SK-N-SH treated with all-trans-retinoic acid at 6 μM for 48 hours (cell line): ENCODE results near the gene MAST4.

Experiments used
- ATAC-seq: fragments of 200-7000 bp; cut with Tn5 transposase; 3 replicates; pipeline ENCODE4 v1.9.1; 2020; ENCODE audit warnings: mild to moderate bottlenecking, moderate library complexity
- ARNTL ChIP-seq: fragments of 450-650 bp; formaldehyde crosslinking; IDR thresholded peaks from 2 replicates; pipeline ENCODE4 v1.5.0; 2020; ENCODE audit warnings: low read depth, mild to moderate bottlenecking, moderate library complexity, borderline replicate concordance
- CSDC2 ChIP-seq: fragments of 250-450 bp; sonication (Bioruptor Pico); IDR thresholded peaks from 2 replicates; pipeline ENCODE4 v1.5.0; 2020; ENCODE audit warnings: mild to moderate bottlenecking, moderate library complexity
- ESRRG ChIP-seq: fragments of 250-450 bp; sonication (Bioruptor Pico); IDR thresholded peaks from 2 replicates; pipeline ENCODE4 v1.6.1; 2021; ENCODE audit warnings: mild to moderate bottlenecking
- GLIS3 ChIP-seq: fragments of 250-450 bp; sonication (Bioruptor Pico); IDR thresholded peaks from 2 replicates; pipeline ENCODE4 v1.5.0; 2020; ENCODE audit warnings: mild to moderate bottlenecking, moderate library complexity
- ISL1 ChIP-seq: fragments of 250-450 bp; sonication (Bioruptor Pico); IDR thresholded peaks from 2 replicates; pipeline ENCODE4 v2.1.2; 2022; ENCODE audit warnings: mild to moderate bottlenecking, moderate library complexity
- POU6F1 ChIP-seq: fragments of 250-450 bp; sonication (Bioruptor Pico); IDR thresholded peaks from 2 replicates; pipeline ENCODE4 v1.8.0; 2021; ENCODE audit warnings: low read depth, mild to moderate bottlenecking, moderate library complexity, borderline replicate concordance
- PPARA ChIP-seq: fragments of 250-450 bp; sonication (Bioruptor Pico); IDR thresholded peaks from 2 replicates; pipeline ENCODE4 v1.5.0; 2020; ENCODE audit warnings: mild to moderate bottlenecking, borderline replicate concordance
- RARB ChIP-seq: fragments of 250-450 bp; sonication (Bioruptor Pico); IDR thresholded peaks from 2 replicates; pipeline ENCODE4 v1.8.0; 2021; ENCODE audit warnings: mild to moderate bottlenecking, moderate library complexity
- SNAI2 ChIP-seq: fragments of 250-450 bp; sonication (Bioruptor Pico); IDR thresholded peaks from 2 replicates; pipeline ENCODE4 v1.5.0; 2020; ENCODE audit warnings: mild to moderate bottlenecking, moderate library complexity
- TCF4 ChIP-seq: fragments of 250-450 bp; sonication (Bioruptor Pico); IDR thresholded peaks from 2 replicates; pipeline ENCODE4 v1.8.0; 2021; ENCODE audit warnings: mild to moderate bottlenecking, moderate library complexity, borderline replicate concordance
- TSHZ2 ChIP-seq: fragments of 250-450 bp; sonication (Bioruptor Pico); IDR thresholded peaks from 2 replicates; pipeline ENCODE4 v1.5.0; 2020; ENCODE audit warnings: mild to moderate bottlenecking, moderate library complexity
- ZC3H10 ChIP-seq: fragments of 250-450 bp; sonication (Bioruptor Pico); IDR thresholded peaks from 2 replicates; pipeline ENCODE4 v1.5.1; 2021; ENCODE audit warnings: mild to moderate bottlenecking, moderate library complexity
- ZFP3 ChIP-seq: fragments of 250-450 bp; sonication (Bioruptor Pico); IDR thresholded peaks from 2 replicates; pipeline ENCODE4 v1.5.0; 2020; ENCODE audit warnings: mild to moderate bottlenecking, moderate library complexity
- ZFP30 ChIP-seq: fragments of 450-650 bp; formaldehyde crosslinking; IDR thresholded peaks from 2 replicates; pipeline ENCODE4 v1.5.0; 2022; ENCODE audit warnings: mild to moderate bottlenecking, moderate library complexity
- ZNF565 ChIP-seq: fragments of 450-650 bp; formaldehyde crosslinking; conservative IDR thresholded peaks from 2 replicates; pipeline ENCODE4 v1.5.0; 2020; ENCODE audit warnings: low read depth, mild to moderate bottlenecking, moderate library complexity
- ZNF70 ChIP-seq: fragments of 450-650 bp; formaldehyde crosslinking; IDR thresholded peaks from 2 replicates; pipeline ENCODE4 v1.5.0; 2020; ENCODE audit warnings: mild to moderate bottlenecking, moderate library complexity
- ZNF8 ChIP-seq: fragments of 450-650 bp; formaldehyde crosslinking; IDR thresholded peaks from 2 replicates; pipeline ENCODE4 v1.5.0; 2020; ENCODE audit warnings: mild to moderate bottlenecking, moderate library complexity
- TF ChIP-seq, protein P1 (sequence below): fragments of 250-450 bp; sonication (Bioruptor Pico); IDR thresholded peaks from 2 replicates; pipeline ENCODE4 v1.8.0; 2020; ENCODE audit warnings: mild to moderate bottlenecking, moderate library complexity, borderline replicate concordance
- TF ChIP-seq, protein P2 (sequence below): fragments of 250-450 bp; sonication (Bioruptor Pico); IDR thresholded peaks from 2 replicates; pipeline ENCODE4 v1.5.1; 2021; ENCODE audit warnings: mild to moderate bottlenecking, moderate library complexity
- TF ChIP-seq, protein P3 (sequence below): fragments of 250-450 bp; sonication (Bioruptor Pico); IDR thresholded peaks from 2 replicates; pipeline ENCODE4 v1.5.1; 2020; ENCODE audit warnings: low read depth, mild to moderate bottlenecking, moderate library complexity

MAST4 gene

DNA sequence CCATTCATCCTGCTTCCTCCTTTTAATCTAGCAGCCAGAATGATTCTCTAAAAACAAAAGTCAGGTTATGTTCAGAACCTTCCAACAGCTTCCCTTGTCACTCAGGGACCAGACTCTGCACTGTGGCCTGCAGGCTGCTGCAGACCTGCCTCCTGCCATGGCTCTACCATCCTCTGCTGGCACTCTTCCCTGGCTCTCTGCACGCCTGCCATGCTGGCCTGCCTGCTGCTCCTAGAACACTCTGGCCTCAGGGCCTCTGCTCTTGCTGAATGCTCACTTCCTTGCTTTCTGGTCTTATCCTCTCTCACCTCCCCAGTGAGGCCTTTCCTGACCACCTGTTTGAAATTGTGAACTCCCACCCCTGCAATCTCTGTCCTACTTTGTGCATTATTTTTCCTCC lies 451.0 kb downstream of the MAST4 start:
- TF ChIP-seq CSDC2 (CRISPR knock-in tag) (0 out of 2 replicates have a peak, but pooled peaks have one; percentile 13), ZNF8 (no peak), GLIS3 (no peak)
- TF ChIP-seq, all 23 proteins: peak for 1
- ATAC-seq = peak; percentile 70; the same call in 1 of the 3 replicates

DNA sequence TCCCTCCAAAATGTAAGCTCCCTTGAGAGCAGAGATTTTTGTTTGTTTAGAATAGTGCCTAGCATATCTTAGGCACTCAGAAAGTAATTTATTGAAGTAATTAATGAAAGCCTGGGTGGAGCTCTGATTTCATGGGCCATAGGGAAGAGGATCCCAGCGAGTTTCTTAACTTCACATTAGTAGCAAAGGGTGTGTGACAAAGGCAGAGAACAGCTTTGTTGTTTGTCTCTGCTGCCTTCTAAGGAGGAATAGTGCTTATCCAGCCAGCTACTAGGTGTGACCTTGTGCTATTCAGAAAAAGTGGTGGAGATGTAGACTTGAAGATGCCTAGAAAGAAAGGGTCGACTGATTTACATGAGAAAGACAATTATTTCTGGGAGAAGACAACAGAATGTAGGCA lies 451.4 kb downstream of the MAST4 start:
- TF ChIP-seq ZC3H10 (CRISPR knock-in tag) = no peak
- TF ChIP-seq, protein P1, sequence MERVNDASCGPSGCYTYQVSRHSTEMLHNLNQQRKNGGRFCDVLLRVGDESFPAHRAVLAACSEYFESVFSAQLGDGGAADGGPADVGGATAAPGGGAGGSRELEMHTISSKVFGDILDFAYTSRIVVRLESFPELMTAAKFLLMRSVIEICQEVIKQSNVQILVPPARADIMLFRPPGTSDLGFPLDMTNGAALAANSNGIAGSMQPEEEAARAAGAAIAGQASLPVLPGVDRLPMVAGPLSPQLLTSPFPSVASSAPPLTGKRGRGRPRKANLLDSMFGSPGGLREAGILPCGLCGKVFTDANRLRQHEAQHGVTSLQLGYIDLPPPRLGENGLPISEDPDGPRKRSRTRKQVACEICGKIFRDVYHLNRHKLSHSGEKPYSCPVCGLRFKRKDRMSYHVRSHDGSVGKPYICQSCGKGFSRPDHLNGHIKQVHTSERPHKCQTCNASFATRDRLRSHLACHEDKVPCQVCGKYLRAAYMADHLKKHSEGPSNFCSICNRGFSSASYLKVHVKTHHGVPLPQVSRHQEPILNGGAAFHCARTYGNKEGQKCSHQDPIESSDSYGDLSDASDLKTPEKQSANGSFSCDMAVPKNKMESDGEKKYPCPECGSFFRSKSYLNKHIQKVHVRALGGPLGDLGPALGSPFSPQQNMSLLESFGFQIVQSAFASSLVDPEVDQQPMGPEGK (CRISPR knock-in tag) = no peak
- TF ChIP-seq, protein P2, sequence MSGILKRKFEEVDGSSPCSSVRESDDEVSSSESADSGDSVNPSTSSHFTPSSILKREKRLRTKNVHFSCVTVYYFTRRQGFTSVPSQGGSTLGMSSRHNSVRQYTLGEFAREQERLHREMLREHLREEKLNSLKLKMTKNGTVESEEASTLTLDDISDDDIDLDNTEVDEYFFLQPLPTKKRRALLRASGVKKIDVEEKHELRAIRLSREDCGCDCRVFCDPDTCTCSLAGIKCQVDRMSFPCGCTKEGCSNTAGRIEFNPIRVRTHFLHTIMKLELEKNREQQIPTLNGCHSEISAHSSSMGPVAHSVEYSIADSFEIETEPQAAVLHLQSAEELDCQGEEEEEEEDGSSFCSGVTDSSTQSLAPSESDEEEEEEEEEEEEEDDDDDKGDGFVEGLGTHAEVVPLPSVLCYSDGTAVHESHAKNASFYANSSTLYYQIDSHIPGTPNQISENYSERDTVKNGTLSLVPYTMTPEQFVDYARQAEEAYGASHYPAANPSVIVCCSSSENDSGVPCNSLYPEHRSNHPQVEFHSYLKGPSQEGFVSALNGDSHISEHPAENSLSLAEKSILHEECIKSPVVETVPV (CRISPR knock-in tag) = no peak
- ATAC-seq = no peak

GRCh38 chr5:67050125-67050524 lies 453.9 kb downstream of the MAST4 start:
- no peak for ATAC-seq
- TF ChIP-seq TSHZ2 (CRISPR knock-in tag) (no peak), ESRRG (CRISPR knock-in tag) (no peak), ZNF565 (CRISPR knock-in tag) (no peak), ISL1 (CRISPR knock-in tag) (no peak), ARNTL (no peak), SNAI2 (CRISPR knock-in tag) (no peak), GLIS3 (no peak), PPARA (no peak), POU6F1 (CRISPR knock-in tag) (no peak), ZNF70 (CRISPR knock-in tag) (no peak), TCF4 (CRISPR knock-in tag) (no peak), CSDC2 (CRISPR knock-in tag) (no peak), ZC3H10 (CRISPR knock-in tag) (no peak), ZFP30 (CRISPR knock-in tag) (no peak), ZFP3 (CRISPR knock-in tag) (no peak), RARB (no peak)
- TF ChIP-seq, protein P3, sequence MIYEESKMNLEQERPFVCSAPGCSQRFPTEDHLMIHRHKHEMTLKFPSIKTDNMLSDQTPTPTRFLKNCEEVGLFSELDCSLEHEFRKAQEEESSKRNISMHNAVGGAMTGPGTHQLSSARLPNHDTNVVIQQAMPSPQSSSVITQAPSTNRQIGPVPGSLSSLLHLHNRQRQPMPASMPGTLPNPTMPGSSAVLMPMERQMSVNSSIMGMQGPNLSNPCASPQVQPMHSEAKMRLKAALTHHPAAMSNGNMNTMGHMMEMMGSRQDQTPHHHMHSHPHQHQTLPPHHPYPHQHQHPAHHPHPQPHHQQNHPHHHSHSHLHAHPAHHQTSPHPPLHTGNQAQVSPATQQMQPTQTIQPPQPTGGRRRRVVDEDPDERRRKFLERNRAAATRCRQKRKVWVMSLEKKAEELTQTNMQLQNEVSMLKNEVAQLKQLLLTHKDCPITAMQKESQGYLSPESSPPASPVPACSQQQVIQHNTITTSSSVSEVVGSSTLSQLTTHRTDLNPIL (CRISPR knock-in tag) = no peak
- TF ChIP-seq, protein P1 (CRISPR knock-in tag) = no peak
